BLaER1 (cell line): ENCODE results near the gene OPCML.

Experiments
- H3K27ac ChIP-seq: shearing (Covaris generic); formaldehyde crosslinking; 2 replicates; pipeline ENCODE4 v1.8.1; 2022
- H3K27me3 ChIP-seq: shearing (Covaris generic); formaldehyde crosslinking; 2 replicates; pipeline ENCODE4 v1.8.1; 2022
- H3K36me3 ChIP-seq: shearing (Covaris generic); formaldehyde crosslinking; 2 replicates; pipeline ENCODE4 v1.8.1; 2022
- H3K4me1 ChIP-seq: shearing (Covaris generic); formaldehyde crosslinking; 2 replicates; pipeline ENCODE4 v1.8.1; 2022
- H3K4me2 ChIP-seq: shearing (Covaris generic); formaldehyde crosslinking; 2 replicates; pipeline ENCODE4 v1.8.1; 2022
- H3K4me3 ChIP-seq: shearing (Covaris generic); formaldehyde crosslinking; 2 replicates; pipeline ENCODE4 v1.8.1; 2022
- H3K9ac ChIP-seq: shearing (Covaris generic); formaldehyde crosslinking; 2 replicates; pipeline ENCODE4 v1.8.1; 2022
- H3K9me3 ChIP-seq: shearing (Covaris generic); formaldehyde crosslinking; 2 replicates; pipeline ENCODE4 v1.8.1; 2022
- H4K20me1 ChIP-seq: shearing (Covaris generic); formaldehyde crosslinking; 2 replicates; pipeline ENCODE4 v1.8.1; 2022
- Cebpa-rat ChIP-seq: shearing (Covaris generic); IDR thresholded peaks from 2 replicates; pipeline ENCODE4 v1.8.1; 2022

Gene OPCML

GRCh38 chr11:132453406-132453805 is 1078.9 kb downstream of the OPCML start:
- no peaks in the 10 kb centered on the region for H3K36me3 ChIP-seq
- TF ChIP-seq Cebpa-rat = no peak
- H3K4me1 ChIP-seq = no peaks in the 10 kb centered on the region
- no peak overlapping the region for H3K4me3 ChIP-seq
- no peaks in the 10 kb centered on the region for H3K27me3 ChIP-seq
- H3K4me2 ChIP-seq = no peak overlapping the region
- H4K20me1 ChIP-seq = no peaks in the 10 kb centered on the region
- no peak overlapping the region for H3K27ac ChIP-seq
- H3K9me3 ChIP-seq = no peaks in the 10 kb centered on the region
- H3K9ac ChIP-seq = no peak overlapping the region

GRCh38 chr11:132452616-132453015 is 1079.7 kb downstream of the OPCML start:
- no peak overlapping the region for H3K4me3 ChIP-seq
- H4K20me1 ChIP-seq = no peaks in the 10 kb centered on the region
- H3K4me2 ChIP-seq = no peak overlapping the region
- H3K9ac ChIP-seq = no peak overlapping the region
- H3K27ac ChIP-seq = no peak overlapping the region
- H3K9me3 ChIP-seq = no peaks in the 10 kb centered on the region
- TF ChIP-seq Cebpa-rat = no peak
- H3K36me3 ChIP-seq = no peaks in the 10 kb centered on the region
- H3K27me3 ChIP-seq = no peaks in the 10 kb centered on the region
- H3K4me1 ChIP-seq = no peaks in the 10 kb centered on the region

GRCh38 chr11:132451942-132452601 is 1080.2 kb downstream of the OPCML start:
- Histone ChIP-seq H3K36me3 (no peaks in the 10 kb centered on the region), H3K9me3 (no peaks in the 10 kb centered on the region), H3K9ac (no peak overlapping the region), H3K4me2 (no peak overlapping the region), H3K27ac (no peak overlapping the region), H3K27me3 (no peaks in the 10 kb centered on the region), H4K20me1 (no peaks in the 10 kb centered on the region), H3K4me1 (no peaks in the 10 kb centered on the region), H3K4me3 (no peak overlapping the region)
- no peak for TF ChIP-seq Cebpa-rat

- H3K27me3 ChIP-seq = no peaks in the 10 kb centered on the region
- H3K4me2 ChIP-seq = no peak overlapping the region
- no peak overlapping the region for H3K27ac ChIP-seq
- H3K9me3 ChIP-seq = no peaks in the 10 kb centered on the region
- no peaks in the 10 kb centered on the region for H3K36me3 ChIP-seq
- no peaks in the 10 kb centered on the region for H4K20me1 ChIP-seq
- no peak overlapping the region for H3K9ac ChIP-seq
- TF ChIP-seq Cebpa-rat = no peak
- no peak overlapping the region for H3K4me3 ChIP-seq
- H3K4me1 ChIP-seq = no peaks in the 10 kb centered on the region
Measured at GRCh38 chr11:132450631-132451030, 1081.7 kb downstream of the OPCML start.

GRCh38 chr11:132448334-132448995 is 1083.8 kb downstream of the OPCML start:
- no peak for TF ChIP-seq Cebpa-rat
- Histone ChIP-seq H3K27ac (no peak overlapping the region), H3K4me2 (no peak overlapping the region), H4K20me1 (no peaks in the 10 kb centered on the region), H3K27me3 (no peaks in the 10 kb centered on the region), H3K9me3 (no peaks in the 10 kb centered on the region), H3K36me3 (no peaks in the 10 kb centered on the region), H3K4me3 (no peak overlapping the region), H3K9ac (no peak overlapping the region), H3K4me1 (0 out of 2 replicates have a peak, but pooled peaks cover 5% of the 10 kb centered on the region)

- Histone ChIP-seq H3K9ac (no peak overlapping the region), H3K27ac (no peak overlapping the region), H3K36me3 (no peaks in the 10 kb centered on the region), H3K27me3 (no peaks in the 10 kb centered on the region), H3K4me2 (no peak overlapping the region), H3K4me3 (no peak overlapping the region), H4K20me1 (no peaks in the 10 kb centered on the region), H3K9me3 (no peaks in the 10 kb centered on the region), H3K4me1 (0 out of 2 replicates have a peak, but pooled peaks cover 5% of the 10 kb centered on the region)
- TF ChIP-seq Cebpa-rat = no peak
Measured at GRCh38 chr11:132447761-132448160, 1084.5 kb downstream of the OPCML start.

GRCh38 chr11:132445859-132446291 is 1086.4 kb downstream of the OPCML start:
- H3K4me1 ChIP-seq = 0 out of 2 replicates have a peak, but pooled peaks cover 5% of the 10 kb centered on the region
- H3K9ac ChIP-seq = no peak overlapping the region
- no peak overlapping the region for H3K4me3 ChIP-seq
- H3K4me2 ChIP-seq = no peak overlapping the region
- H3K36me3 ChIP-seq = no peaks in the 10 kb centered on the region
- no peak overlapping the region for H3K27ac ChIP-seq
- no peak for TF ChIP-seq Cebpa-rat
- no peaks in the 10 kb centered on the region for H3K9me3 ChIP-seq
- H3K27me3 ChIP-seq = no peaks in the 10 kb centered on the region
- H4K20me1 ChIP-seq = no peaks in the 10 kb centered on the region

GRCh38 chr11:132444911-132445310 is 1087.4 kb downstream of the OPCML start:
- Histone ChIP-seq H3K4me3 (no peak overlapping the region), H3K9ac (no peak overlapping the region), H3K27me3 (no peaks in the 10 kb centered on the region), H3K9me3 (no peaks in the 10 kb centered on the region), H3K4me1 (0 out of 2 replicates have a peak, but pooled peaks cover 5% of the 10 kb centered on the region), H3K36me3 (no peaks in the 10 kb centered on the region), H3K4me2 (no peak overlapping the region), H3K27ac (no peak overlapping the region), H4K20me1 (no peaks in the 10 kb centered on the region)
- TF ChIP-seq Cebpa-rat = no peak

- no peak overlapping the region for H3K9ac ChIP-seq
- TF ChIP-seq Cebpa-rat = no peak
- H3K9me3 ChIP-seq = no peaks in the 10 kb centered on the region
- no peak overlapping the region for H3K4me3 ChIP-seq
- no peak overlapping the region for H3K27ac ChIP-seq
- H3K27me3 ChIP-seq = no peaks in the 10 kb centered on the region
- H4K20me1 ChIP-seq = no peaks in the 10 kb centered on the region
- no peaks in the 10 kb centered on the region for H3K36me3 ChIP-seq
- H3K4me2 ChIP-seq = no peak overlapping the region
- no peaks in the 10 kb centered on the region for H3K4me1 ChIP-seq
Measured at GRCh38 chr11:132439711-132440255, 1092.5 kb downstream of the OPCML start.

GRCh38 chr11:132438418-132438817 is 1093.9 kb downstream of the OPCML start:
- H3K4me2 ChIP-seq = no peak overlapping the region
- no peak overlapping the region for H3K9ac ChIP-seq
- H3K4me1 ChIP-seq = no peaks in the 10 kb centered on the region
- no peaks in the 10 kb centered on the region for H4K20me1 ChIP-seq
- no peaks in the 10 kb centered on the region for H3K36me3 ChIP-seq
- no peak overlapping the region for H3K27ac ChIP-seq
- no peak overlapping the region for H3K4me3 ChIP-seq
- no peaks in the 10 kb centered on the region for H3K27me3 ChIP-seq
- no peak for TF ChIP-seq Cebpa-rat
- no peaks in the 10 kb centered on the region for H3K9me3 ChIP-seq
